Raji (cell line): ENCODE results near the gene B4GALT2.

Experiments used
- POLR2A ChIP-seq: IDR thresholded peaks from 2 replicates; pipeline ENCODE4 v1.6.1; 2011; ENCODE audit warnings: low read depth, low read length, control low read depth; ENCODE audit not compliant: insufficient read depth

B4GALT2 gene

GRCh38 chr1:44016890-44017400 lies 37.9 kb downstream of the B4GALT2 start:
- no peak for TF ChIP-seq POLR2A

- TF ChIP-seq POLR2A = no peak
These were observed 40.5 kb downstream of the B4GALT2 start for GRCh38 chr1:44019466-44019948.

- TF ChIP-seq POLR2A = no peak
These were observed 41.5 kb downstream of the B4GALT2 start for GRCh38 chr1:44020464-44020863.

DNA sequence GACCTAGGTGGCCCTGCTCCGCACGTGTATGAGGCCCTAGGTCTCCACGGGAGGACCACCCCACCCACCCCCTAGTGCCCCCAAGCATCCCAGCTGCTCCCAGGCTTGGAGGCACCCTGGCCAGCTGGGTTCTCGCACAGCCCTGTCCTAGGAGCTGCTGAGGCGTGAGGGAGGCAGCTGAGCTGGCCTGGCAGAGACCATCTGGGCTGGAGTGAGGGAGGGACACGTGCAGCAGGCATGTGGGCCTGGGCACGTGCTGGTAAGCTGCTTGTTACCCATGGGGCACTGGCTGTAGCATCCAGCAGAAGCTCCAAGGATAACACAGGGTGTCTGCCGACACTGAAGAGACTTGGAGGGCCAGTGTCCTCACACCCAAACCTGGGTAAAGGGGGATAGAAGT lies 42.1 kb downstream of the B4GALT2 start:
- no peak for TF ChIP-seq POLR2A

GRCh38 chr1:44021581-44022321 lies 42.7 kb downstream of the B4GALT2 start:
- TF ChIP-seq POLR2A = no peak

- no peak for TF ChIP-seq POLR2A
These were observed 45.3 kb downstream of the B4GALT2 start for GRCh38 chr1:44024031-44024902.

- no peak for TF ChIP-seq POLR2A
These were observed 46.0 kb downstream of the B4GALT2 start for GRCh38 chr1:44024903-44025525.

- TF ChIP-seq POLR2A = peak; percentile 76
These were observed 46.8 kb downstream of the B4GALT2 start for GRCh38 chr1:44025816-44026215.

DNA sequence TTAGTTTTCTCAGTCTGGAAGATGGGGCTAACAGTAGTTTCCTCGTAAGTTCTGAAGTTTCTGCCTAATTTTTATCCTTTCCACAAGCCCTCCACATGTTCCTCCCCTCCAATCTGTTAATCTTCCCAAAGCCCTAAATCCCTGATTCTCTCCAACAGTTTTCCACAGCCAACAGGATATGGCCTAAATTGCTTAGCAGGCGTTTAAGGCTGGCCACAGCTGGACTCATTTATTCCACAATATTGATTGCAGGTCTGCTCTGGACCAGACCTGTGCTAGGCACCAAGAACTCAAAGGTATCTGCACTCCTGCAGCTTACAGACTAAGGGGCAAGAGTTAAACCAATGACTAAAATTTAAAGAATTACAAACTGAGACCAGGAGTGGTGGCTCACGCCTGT lies 48.3 kb downstream of the B4GALT2 start:
- no peak for TF ChIP-seq POLR2A

- no peak for TF ChIP-seq POLR2A
These were observed 50.4 kb downstream of the B4GALT2 start for GRCh38 chr1:44029260-44029910.

DNA sequence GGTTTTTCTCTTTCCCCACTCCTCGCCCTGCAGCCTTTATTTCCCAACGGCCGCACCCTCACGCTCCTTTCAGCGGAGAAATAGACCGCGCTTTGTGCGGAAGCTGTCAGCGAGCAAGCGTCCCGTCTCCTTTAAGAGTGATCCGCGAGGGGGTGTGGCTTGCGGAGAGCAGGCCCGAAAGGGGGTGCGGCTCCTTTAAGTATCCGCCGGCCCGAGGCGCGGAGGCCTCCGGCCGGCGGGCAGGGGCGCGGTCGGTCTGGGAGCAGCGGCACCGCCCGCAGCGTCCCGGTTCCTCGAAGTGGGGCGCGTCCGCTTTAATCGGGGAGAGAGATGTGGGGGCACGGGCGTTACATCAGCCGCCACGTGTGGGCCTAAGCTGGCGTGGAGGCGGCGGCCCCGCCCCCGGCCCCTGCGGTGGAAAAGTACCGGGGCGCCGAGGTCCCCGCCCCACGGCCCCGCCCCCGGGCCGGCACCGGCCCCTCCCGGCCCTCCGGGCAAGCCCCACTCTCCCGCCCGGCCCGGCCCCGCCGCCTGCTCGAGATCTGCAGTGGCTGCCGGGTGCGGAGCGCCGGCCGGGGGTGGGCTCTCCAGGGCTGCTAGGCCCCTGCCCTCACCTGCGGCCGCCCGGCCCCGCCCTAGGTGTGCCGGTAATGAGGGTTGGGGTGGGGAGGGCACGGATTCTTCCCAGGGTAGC lies 51.0 kb downstream of the B4GALT2 start:
- peak; percentile 64 for TF ChIP-seq POLR2A

GRCh38 chr1:44030605-44031251 lies 51.7 kb downstream of the B4GALT2 start:
- peak; percentile 41 for TF ChIP-seq POLR2A

DNA sequence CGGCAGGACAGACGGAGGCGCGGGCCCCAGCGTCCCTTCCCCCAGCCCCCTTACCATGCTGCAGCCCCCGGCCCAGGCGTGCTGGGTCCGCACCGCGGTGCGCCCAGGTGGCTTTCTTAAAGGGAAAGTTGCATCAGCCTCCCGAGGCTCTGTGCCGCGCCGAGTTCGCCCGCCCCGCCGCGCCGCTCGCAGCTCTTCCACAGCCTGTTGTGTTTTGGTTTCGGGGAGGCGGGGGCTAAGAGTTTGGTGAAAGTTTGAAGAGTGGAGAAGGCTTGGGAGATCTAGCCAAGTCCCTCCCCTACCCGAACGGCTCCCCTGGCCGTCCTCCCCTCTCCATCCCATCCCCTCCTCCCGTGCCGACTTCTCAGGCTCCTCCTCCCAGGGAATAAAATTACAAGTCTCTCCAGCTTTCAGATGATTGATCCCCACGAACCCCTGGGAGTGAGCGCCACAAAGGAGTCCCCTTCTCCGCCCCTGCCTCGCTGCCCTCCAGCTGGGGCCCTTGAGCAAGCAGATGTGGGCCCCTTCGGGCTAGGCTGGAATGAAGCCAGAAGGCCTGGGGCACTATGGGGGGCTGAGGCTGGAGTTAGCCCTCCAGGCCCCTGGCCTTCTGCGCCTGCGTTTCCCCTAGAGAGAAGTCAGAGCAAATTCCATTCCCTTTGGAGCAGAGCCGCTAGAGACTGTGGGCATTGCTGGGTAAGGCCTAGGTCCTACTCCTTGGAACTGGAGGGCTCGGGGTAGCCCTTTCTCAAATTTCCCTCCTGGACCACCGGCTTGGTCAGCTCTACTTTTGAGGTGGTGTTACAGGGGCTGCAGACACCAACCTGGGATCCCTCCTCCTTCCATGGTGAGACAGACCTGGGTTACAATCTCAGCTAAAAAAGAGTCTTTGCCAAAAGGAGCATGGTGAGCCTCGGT lies 52.5 kb downstream of the B4GALT2 start, which contains the start of gene SLC6A9:
TSS of gene SLC6A9 (minus strand) at position 211 of the 918 bp plus-strand sequence. CDS start 7,185 bp downstream, outside the sequence.
- no peak for TF ChIP-seq POLR2A
